Left colon (tissue), 2 donors: ENCODE data around the gene ZC3H15. TPM values are rescaled to one million over a fixed set of nuclear protein-coding genes. Genes with fewer than 3 reads are reported as not detected.
"Not testable (repeated sequence)": the region's sequence is repeated elsewhere in the genome, so short reads cannot be mapped to it uniquely, and the experiment has no call there.

Experiments used
- ATAC-seq: fragments of 200-7000 bp; cut with Tn5 transposase; one replicate; pipeline ENCODE4 v1.9.1; 2020; ENCODE audit warnings: mild to moderate bottlenecking, moderate library complexity
- DNase-seq, 2 donors: peaks; one replicate each; pipeline ENCODE4 v3.0.0-alpha.2; 2020
- intact Hi-C, 2 donors: fragments of 100-400 bp; cut with DNase I in 1 of 2; cut with micrococcal nuclease in 1 of 2; formaldehyde crosslinking; loops; one replicate each; pipeline versions ENCODE4 v1.11.2 to v1.14.0; 2022; cut with DNase I, micrococcal nuclease
- long read RNA-seq: library from polyadenylated mRNA; unstranded; transcript quantifications from one replicate; pipeline ENCODE4 v2.0.0, GENCODE V29; 2021
- total RNA-seq, 2 donors: library from RNA; stranded (reverse); fragmentation: NEBNext Ultra II Directional; extraction: Animal tissue kit (Norgen Biotek cat#: 25700); gene quantifications; one replicate each; pipeline ENCODE4 v1.2.1, GENCODE V29; 2021
- donor health status: DM: no; HTN: no; CAD: no.
- donor health status: DM: yes; HTN: yes; CAD: no.

Gene ZC3H15
- 10 to 100 TPM; 46.6 to 48.5 TPM for total RNA-seq
- long read RNA-seq, transcript ZC3H15-201 (10 exons, 2,138 nt), result major isoform, 29 of 60 reads
- long read RNA-seq, partial matches to known transcripts, result 24 of 60 reads
- long read RNA-seq, other reads (novel, unspliced or antisense), result 6 of 60 reads

- intact Hi-C loops, result no loop called here
- ATAC-seq (peak; percentile 91), DNase-seq (peak; percentile 97 to 98)
Measured at GRCh38 chr2:186485871-186486650, at the start of gene ZC3H15. ZC3H15 (plus strand) TSS chr2:186486260; CDS start chr2:186486383, 123 bp downstream.

- intact Hi-C loops, result no loop called here
- ATAC-seq, result no peak
- DNase-seq, result no peak
Measured at GRCh38 chr2:186437719-186438118, 48.3 kb upstream of the ZC3H15 start.

GRCh38 chr2:186439673-186440095 lies 46.4 kb upstream of the ZC3H15 start:
- peak; percentile 58 for ATAC-seq
- peak in 1 of 2 donors; percentile 14 for DNase-seq
- intact Hi-C loops, result not testable (repeated sequence)

- intact Hi-C loops, result no loop called here
- ATAC-seq, result no peak
- no peak for DNase-seq
Measured at GRCh38 chr2:186440506-186440905, 45.6 kb upstream of the ZC3H15 start.

- DNase-seq (no peak), ATAC-seq (no peak)
- intact Hi-C loops, result no loop called here
Measured at GRCh38 chr2:186442885-186443284, 43.2 kb upstream of the ZC3H15 start.

- DNase-seq (no peak), ATAC-seq (no peak)
- intact Hi-C loops, result no loop called here
Measured at GRCh38 chr2:186443851-186444250, 42.2 kb upstream of the ZC3H15 start.

- DNase-seq, result no peak
- ATAC-seq, result no peak
- intact Hi-C loops, result no loop called here
Measured at GRCh38 chr2:186445506-186445905, 40.6 kb upstream of the ZC3H15 start.

- intact Hi-C loops, result no loop called here
- ATAC-seq (no peak), DNase-seq (no peak)
Measured at GRCh38 chr2:186455613-186456012, 30.4 kb upstream of the ZC3H15 start.

- intact Hi-C loops, result no loop called here
- DNase-seq (no peak), ATAC-seq (no peak)
Measured at GRCh38 chr2:186456941-186457340, 29.1 kb upstream of the ZC3H15 start.

- DNase-seq, result no peak
- peak; percentile 78 for ATAC-seq
Measured at GRCh38 chr2:186457908-186458307, 28.2 kb upstream of the ZC3H15 start.

GRCh38 chr2:186459009-186459408 lies 27.1 kb upstream of the ZC3H15 start:
- ATAC-seq (peak; percentile 63), DNase-seq (no peak)
- intact Hi-C loops, result no loop called here

More at GRCh38 chr2:186457908-186458307, 28.2 kb upstream of the ZC3H15 start:
- intact Hi-C loops, result no loop called here

- DNase-seq (no peak), ATAC-seq (peak; percentile 82)
- intact Hi-C loops, result no loop called here
Measured at GRCh38 chr2:186460465-186460864, 25.6 kb upstream of the ZC3H15 start.

- no peak for ATAC-seq
- intact Hi-C loops, result no loop called here
- DNase-seq, result no peak
Measured at GRCh38 chr2:186466743-186467142, 19.3 kb upstream of the ZC3H15 start.

- ATAC-seq (no peak), DNase-seq (no peak)
- intact Hi-C loops, result no loop called here
Measured at GRCh38 chr2:186467421-186467820, 18.6 kb upstream of the ZC3H15 start.

- ATAC-seq, DNase-seq, intact Hi-C loops: not testable (repeated sequence)
Measured at GRCh38 chr2:186472722-186473493, 13.2 kb upstream of the ZC3H15 start.

- DNase-seq, ATAC-seq, intact Hi-C loops: not testable (repeated sequence)
Measured at GRCh38 chr2:186474239-186474638, 11.8 kb upstream of the ZC3H15 start.

GRCh38 chr2:186477790-186478189 lies 8.3 kb upstream of the ZC3H15 start:
- ATAC-seq (no peak), DNase-seq (no peak)
- intact Hi-C loops, result no loop called here

GRCh38 chr2:186480991-186481390 lies 5.1 kb upstream of the ZC3H15 start:
- intact Hi-C loops, result no loop called here
- ATAC-seq (no peak), DNase-seq (no peak)

- DNase-seq (no peak), ATAC-seq (peak; percentile 58)
- intact Hi-C loops, result no loop called here
Measured at GRCh38 chr2:186484062-186484735, 1.9 kb upstream of the ZC3H15 start.
